HepG2 (cell line): ENCODE data around the gene CHD9. TPM values are rescaled to one million over a fixed set of nuclear protein-coding genes. Genes with fewer than 3 reads are reported as not detected.

Experiments used
- CTCF ChIP-seq: sonication (generic); formaldehyde crosslinking; IDR thresholded peaks from 2 replicates; pipeline ENCODE4 v1.5.0; 2020; ENCODE audit warnings: mild to moderate bottlenecking, missing genetic modification reagents, moderate library complexity
- ERF ChIP-seq: IDR thresholded peaks from 2 replicates; pipeline ENCODE4 v1.6.1; 2018; ENCODE audit warnings: missing biosample characterization, missing genetic modification reagents
- GATAD2A ChIP-seq: IDR thresholded peaks from 2 replicates; pipeline ENCODE4 v1.6.1; 2016
- HDAC1 ChIP-seq: sonication (generic); formaldehyde crosslinking; IDR thresholded peaks from 2 replicates; pipeline ENCODE4 v1.5.1; 2020; ENCODE audit warnings: mild to moderate bottlenecking, missing genetic modification reagents
- HDAC2 ChIP-seq: sonication (generic); formaldehyde crosslinking; IDR thresholded peaks from 2 replicates; pipeline ENCODE4 v1.4.0; 2020; ENCODE audit warnings: missing genetic modification reagents
- HOXA9 ChIP-seq: sonication (generic); formaldehyde crosslinking; IDR thresholded peaks from 2 replicates; pipeline ENCODE4 v1.8.1; 2022; ENCODE audit warnings: missing genetic modification reagents, mild to moderate bottlenecking, moderate library complexity, borderline replicate concordance
- RBM22 ChIP-seq: fragments of 200-400 bp; formaldehyde crosslinking; optimal IDR thresholded peaks from 2 replicates; pipeline ENCODE3; 2017; ENCODE audit warnings: mild to moderate bottlenecking, low read length, moderate library complexity
- RNF2 ChIP-seq: fragments of 450-650 bp; conservative IDR thresholded peaks from 2 replicates; pipeline ENCODE4 v1.6.1; 2016; ENCODE audit warnings: low read depth
- SIN3A ChIP-seq: IDR thresholded peaks from 2 replicates; pipeline ENCODE4 v1.6.1; 2011; ENCODE audit warnings: low read depth, mild to moderate bottlenecking, control low read depth, low read length, borderline replicate concordance
- SNAI1 ChIP-seq: sonication (generic); formaldehyde crosslinking; IDR thresholded peaks from 2 replicates; pipeline ENCODE4 v1.5.0; 2020; ENCODE audit warnings: mild to moderate bottlenecking, missing genetic modification reagents, borderline replicate concordance
- SOX6 ChIP-seq, 2 experiments: fragments of 450-650 bp in 1 of 2; sonication (generic) in 1 of 2; formaldehyde crosslinking in 1 of 2; IDR thresholded peaks; 2 replicates each; pipeline versions ENCODE4 v1.4.0 to v1.6.1; 2017 to 2020; ENCODE audit warnings: antibody characterized with exemption in 1 of 2, mild to moderate bottlenecking in 1 of 2, missing genetic modification reagents in 1 of 2
- SP5 ChIP-seq: IDR thresholded peaks from 2 replicates; pipeline ENCODE4 v1.6.1; 2016; ENCODE audit warnings: low read depth, borderline replicate concordance
- XRCC5 ChIP-seq: fragments of 200-400 bp; formaldehyde crosslinking; optimal IDR thresholded peaks from 2 replicates; pipeline ENCODE3; 2017; ENCODE audit warnings: mild to moderate bottlenecking, low read length
- ZFX ChIP-seq: sonication (generic); formaldehyde crosslinking; IDR thresholded peaks from 2 replicates; pipeline ENCODE4 v1.4.0; 2020; ENCODE audit warnings: mild to moderate bottlenecking, low read depth, missing genetic modification reagents, moderate library complexity
- ZNF230 ChIP-seq: sonication (generic); formaldehyde crosslinking; IDR thresholded peaks from 2 replicates; pipeline ENCODE4 v1.4.0; 2020; ENCODE audit warnings: mild to moderate bottlenecking, missing genetic modification reagents
- ZNF605 ChIP-seq: sonication (generic); formaldehyde crosslinking; IDR thresholded peaks from 2 replicates; pipeline ENCODE4 v1.8.0; 2022; ENCODE audit warnings: mild to moderate bottlenecking, missing genetic modification reagents
- ZNF614 ChIP-seq: IDR thresholded peaks from 2 replicates; pipeline ENCODE4 v1.6.1; 2018; ENCODE audit warnings: missing biosample characterization, missing genetic modification reagents, inconsistent platforms, borderline replicate concordance
- ZNF644 ChIP-seq: IDR thresholded peaks from 2 replicates; pipeline ENCODE4 v1.6.1; 2016; ENCODE audit warnings: low read depth
- ZNF687 ChIP-seq: sonication (generic); formaldehyde crosslinking; IDR thresholded peaks from 2 replicates; pipeline ENCODE4 v1.5.1; 2020; ENCODE audit warnings: mild to moderate bottlenecking, missing genetic modification reagents, moderate library complexity
- polyA plus RNA-seq, 8 experiments: library from polyadenylated mRNA; depleted of rRNA in 3 of 8; stranded (reverse) in 7 of 8; unstranded in 1 of 8; fragments of >200 nt; fragmentation: Illumina TruSeq in 4 of 8; extraction: Trizol in 4 of 8; gene quantifications; 2 replicates each; pipeline versions ENCODE4 v1.2.1 to v1.2.3, GENCODE V29; 2011 to 2016; ENCODE audit warnings: low read depth in 4 of 8, missing spikeins in 1 of 8, mixed read lengths in 1 of 8; ENCODE audit not compliant: insufficient read depth in 1 of 8
- total RNA-seq, 5 experiments: library from RNA; depleted of rRNA; stranded (reverse); fragments of >200 nt; fragmentation: Illumina TruSeq; extraction: Trizol; gene quantifications; 2 replicates each; pipeline ENCODE4 v1.2.3, GENCODE V29; 2016; ENCODE audit warnings: low read depth in 1 of 5
- TF ChIP-seq, protein P1 (sequence below): IDR thresholded peaks from 2 replicates; pipeline ENCODE4 v1.6.1; 2016; ENCODE audit warnings: missing genetic modification reagents, missing compliant biosample characterization
- TF ChIP-seq, protein P2 (sequence below): sonication (generic); formaldehyde crosslinking; conservative IDR thresholded peaks from 2 replicates; pipeline ENCODE4 v1.4.0; 2020; ENCODE audit warnings: mild to moderate bottlenecking, missing genetic modification reagents, moderate library complexity

The CHD9 gene
- total and polyA plus RNA-seq, 2 of the 13 experiments (the other 11 are each of a cell fraction or from before 2014, with no cell fraction given), result 23.4 to 27.7 TPM

DNA sequence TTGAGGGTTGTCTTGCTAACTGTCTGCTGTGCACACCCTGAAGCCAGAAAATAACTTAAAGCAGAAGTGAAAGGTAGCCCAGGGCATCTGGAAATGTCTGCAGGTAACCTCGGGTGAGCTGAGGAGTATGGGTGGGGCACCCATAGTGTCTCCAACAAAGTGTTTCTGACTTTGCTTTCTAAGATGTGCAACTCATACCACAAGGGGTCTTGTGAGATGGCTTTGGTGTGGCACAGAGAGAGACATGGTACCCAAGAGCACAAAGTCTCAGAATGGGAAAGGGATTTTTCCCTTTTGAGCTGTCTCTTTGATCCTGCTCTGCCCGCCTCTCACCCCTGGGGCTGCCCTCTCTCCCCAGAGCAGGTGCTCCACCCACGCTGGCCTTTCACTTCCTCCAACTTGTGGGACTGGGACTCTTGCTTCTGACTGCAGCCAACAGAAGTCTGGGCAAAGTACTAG lies 6.9 kb downstream of the CHD9 start (continued):
- peak; percentile 30 for TF ChIP-seq XRCC5
- TF ChIP-seq ZNF614 (CRISPR knock-in tag), result peak; percentile 44; the same call in 1 of the 2 replicates
- TF ChIP-seq ZNF644 (CRISPR knock-in tag), result peak; percentile 74
- TF ChIP-seq GATAD2A (CRISPR knock-in tag), result 0 out of 2 replicates have a peak, but pooled peaks have one; percentile 20
- peak; percentile 95 for TF ChIP-seq SP5 (CRISPR knock-in tag)
- no peak for TF ChIP-seq SIN3A
- TF ChIP-seq SNAI1 (CRISPR knock-in tag), result 0 out of 2 replicates have a peak, but pooled peaks have one; percentile 49
- TF ChIP-seq ERF (CRISPR knock-in tag), result 0 out of 2 replicates have a peak, but pooled peaks have one; percentile 30
- TF ChIP-seq HOXA9 (CRISPR knock-in tag), result no peak
- TF ChIP-seq SOX6 (IDR thresholded peaks at IDR 0.05), result no peak
- TF ChIP-seq SOX6 (CRISPR knock-in tag; IDR thresholded peaks at IDR 0.05), result peak; percentile 57
- TF ChIP-seq CTCF (CRISPR knock-in tag), result 0 out of 2 replicates have a peak, but pooled peaks have one; percentile 19
- TF ChIP-seq, protein P1, sequence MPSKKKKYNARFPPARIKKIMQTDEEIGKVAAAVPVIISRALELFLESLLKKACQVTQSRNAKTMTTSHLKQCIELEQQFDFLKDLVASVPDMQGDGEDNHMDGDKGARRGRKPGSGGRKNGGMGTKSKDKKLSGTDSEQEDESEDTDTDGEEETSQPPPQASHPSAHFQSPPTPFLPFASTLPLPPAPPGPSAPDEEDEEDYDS, result peak; percentile 41; the same call in 1 of the 2 replicates
- no peak for TF ChIP-seq RBM22
- TF ChIP-seq RNF2, result no peak
- TF ChIP-seq, protein P2, sequence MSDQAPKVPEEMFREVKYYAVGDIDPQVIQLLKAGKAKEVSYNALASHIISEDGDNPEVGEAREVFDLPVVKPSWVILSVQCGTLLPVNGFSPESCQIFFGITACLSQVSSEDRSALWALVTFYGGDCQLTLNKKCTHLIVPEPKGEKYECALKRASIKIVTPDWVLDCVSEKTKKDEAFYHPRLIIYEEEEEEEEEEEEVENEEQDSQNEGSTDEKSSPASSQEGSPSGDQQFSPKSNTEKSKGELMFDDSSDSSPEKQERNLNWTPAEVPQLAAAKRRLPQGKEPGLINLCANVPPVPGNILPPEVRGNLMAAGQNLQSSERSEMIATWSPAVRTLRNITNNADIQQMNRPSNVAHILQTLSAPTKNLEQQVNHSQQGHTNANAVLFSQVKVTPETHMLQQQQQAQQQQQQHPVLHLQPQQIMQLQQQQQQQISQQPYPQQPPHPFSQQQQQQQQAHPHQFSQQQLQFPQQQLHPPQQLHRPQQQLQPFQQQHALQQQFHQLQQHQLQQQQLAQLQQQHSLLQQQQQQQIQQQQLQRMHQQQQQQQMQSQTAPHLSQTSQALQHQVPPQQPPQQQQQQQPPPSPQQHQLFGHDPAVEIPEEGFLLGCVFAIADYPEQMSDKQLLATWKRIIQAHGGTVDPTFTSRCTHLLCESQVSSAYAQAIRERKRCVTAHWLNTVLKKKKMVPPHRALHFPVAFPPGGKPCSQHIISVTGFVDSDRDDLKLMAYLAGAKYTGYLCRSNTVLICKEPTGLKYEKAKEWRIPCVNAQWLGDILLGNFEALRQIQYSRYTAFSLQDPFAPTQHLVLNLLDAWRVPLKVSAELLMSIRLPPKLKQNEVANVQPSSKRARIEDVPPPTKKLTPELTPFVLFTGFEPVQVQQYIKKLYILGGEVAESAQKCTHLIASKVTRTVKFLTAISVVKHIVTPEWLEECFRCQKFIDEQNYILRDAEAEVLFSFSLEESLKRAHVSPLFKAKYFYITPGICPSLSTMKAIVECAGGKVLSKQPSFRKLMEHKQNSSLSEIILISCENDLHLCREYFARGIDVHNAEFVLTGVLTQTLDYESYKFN, result peak; percentile 70
- 0 out of 2 replicates have a peak, but pooled peaks have one; percentile 16 for TF ChIP-seq ZNF230 (CRISPR knock-in tag)
- TF ChIP-seq HDAC1 (CRISPR knock-in tag), result 0 out of 2 replicates have a peak, but pooled peaks have one; percentile 16
- peak; percentile 25; the same call in 1 of the 2 replicates for TF ChIP-seq ZFX (CRISPR knock-in tag)
- peak; percentile 64 for TF ChIP-seq ZNF687 (CRISPR knock-in tag)
- TF ChIP-seq HDAC2 (CRISPR knock-in tag), result peak; percentile 45
- peak; percentile 59; the same call in 1 of the 2 replicates for TF ChIP-seq ZNF605
